Activated gamma-delta T cell treated with anti-CD3 and anti-CD28 coated beads, Interleukin-2, amount 50 U/mL, for 16 hours (primary cell): ENCODE measurements around the gene ATN1.

ENCODE experiments used
- DNase-seq: peaks from one replicate; pipeline ENCODE4 v3.0.0-alpha.2; 2020; ENCODE audit warnings: low read depth

ATN1 gene

GRCh38 chr12:6925540-6926279, 2.0 kb upstream of the ATN1 start:
- no peak for DNase-seq

GRCh38 chr12:6928022-6928702, 403 bp downstream of the ATN1 start:
- DNase-seq, result no peak

GRCh38 chr12:6928703-6929407, 1.1 kb downstream of the ATN1 start:
- no peak for DNase-seq

GRCh38 chr12:6929466-6930452, 2.0 kb downstream of the ATN1 start:
- DNase-seq, result no peak

- no peak for DNase-seq
Measured at GRCh38 chr12:6932766-6933165, 5.0 kb downstream of the ATN1 start.

GRCh38 chr12:6934110-6934509, 6.4 kb downstream of the ATN1 start:
- DNase-seq, result no peak

GRCh38 chr12:6935371-6936193, 7.8 kb downstream of the ATN1 start:
- DNase-seq, result no peak

- DNase-seq, result no peak
Measured at GRCh38 chr12:6936194-6936635, 8.5 kb downstream of the ATN1 start.

GRCh38 chr12:6936636-6937480, 9.1 kb downstream of the ATN1 start:
- no peak for DNase-seq

GRCh38 chr12:6937481-6938352, 10.0 kb downstream of the ATN1 start:
- DNase-seq, result peak; percentile 88

- DNase-seq, result no peak
Measured at GRCh38 chr12:6938353-6939190, 10.8 kb downstream of the ATN1 start.

GRCh38 chr12:6939191-6939540, 11.4 kb downstream of the ATN1 start:
- DNase-seq, result no peak

- no peak for DNase-seq
Measured at GRCh38 chr12:6941267-6941666, 13.5 kb downstream of the ATN1 start.

GRCh38 chr12:6941782-6942181, 14.0 kb downstream of the ATN1 start:
- no peak for DNase-seq

GRCh38 chr12:6942331-6942665, 14.5 kb downstream of the ATN1 start:
- no peak for DNase-seq

- DNase-seq, result peak; percentile 63
Measured at GRCh38 chr12:6943389-6943721, 15.6 kb downstream of the ATN1 start.

GRCh38 chr12:6943722-6944380, 16.1 kb downstream of the ATN1 start, which contains the start of the genes C12orf57 and RNU7-1:
Gene C12orf57, plus strand, starts transcription at chr12:6944022. Its CDS starts 100 bp downstream, at chr12:6944122.
Gene RNU7-1, plus strand, starts transcription at chr12:6943816.
- DNase-seq, result peak; percentile 60
